Lung microvascular endothelial cell (primary cell): ENCODE data around the gene PCSK1. TPM values are rescaled to one million over a fixed set of nuclear protein-coding genes. Genes with fewer than 3 reads are reported as not detected.
"Not testable (repeated sequence)": the region's sequence is repeated elsewhere in the genome, so short reads cannot be mapped to it uniquely, and the experiment has no call there.

Experiments used
- DNase-seq, 2 donors: peaks; one replicate each; pipeline versions ENCODE4 v3.0.0 to v3.0.0-alpha.2; 2010; ENCODE audit warnings: low read depth in 2 of 2
- total RNA-seq: library from RNA; depleted of rRNA; stranded (reverse); fragments of >200 nt; gene quantifications from 2 replicates; pipeline ENCODE4 v1.2.1, GENCODE V29; 2014

PCSK1 gene
- total RNA-seq, 1 donor from 2014 or later: under 0.01 TPM

DNA sequence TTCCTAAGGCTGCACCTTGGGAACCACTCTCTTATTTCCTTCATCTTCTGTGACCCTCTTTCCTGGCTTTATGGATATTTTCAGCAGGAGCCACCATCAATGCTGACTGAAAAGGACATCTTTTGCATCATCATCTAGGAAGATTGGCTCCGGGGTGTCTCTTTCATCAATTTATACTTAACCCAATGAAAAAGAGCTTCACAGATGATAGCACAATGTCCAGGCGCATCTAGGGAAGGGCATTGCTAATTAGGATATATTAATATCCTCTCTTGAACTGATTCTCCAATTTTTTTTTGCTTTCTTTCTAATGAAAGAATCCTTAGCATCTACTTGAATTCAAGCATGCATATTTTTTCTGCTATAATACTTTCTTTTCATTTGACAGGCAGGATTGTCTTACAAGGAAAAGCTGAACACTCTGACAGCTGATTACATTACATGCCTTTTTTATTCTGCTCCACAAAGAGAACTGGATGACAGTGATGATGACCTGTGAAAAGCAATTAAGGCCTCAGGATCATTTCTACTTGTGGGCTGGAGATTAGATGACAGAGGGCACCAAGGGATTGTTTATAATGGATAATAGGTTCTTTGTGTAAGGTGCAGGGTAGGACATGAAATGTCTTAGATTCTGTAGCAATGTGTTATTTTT lies 60.2 kb downstream of the PCSK1 start:
- DNase-seq: no peak

DNA sequence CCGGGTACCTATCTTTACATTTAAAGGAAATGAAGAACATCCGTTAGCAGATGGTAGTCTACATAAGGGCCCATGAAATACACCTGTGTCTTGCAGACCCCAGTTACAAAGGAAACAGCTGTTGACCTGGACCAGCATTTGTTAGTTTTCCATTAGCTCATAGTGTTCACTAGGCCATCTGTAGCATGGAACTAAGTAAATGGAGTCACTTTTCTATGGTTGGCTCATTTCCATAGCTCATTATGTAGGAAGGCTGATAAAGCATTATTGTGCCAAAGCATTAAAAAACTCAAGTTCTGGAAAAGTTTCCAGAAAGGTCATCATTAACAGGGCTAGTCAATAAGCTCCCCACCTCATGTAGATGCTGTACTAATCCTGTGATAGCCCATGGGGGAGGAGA lies 62.1 kb downstream of the PCSK1 start:
- peak; percentile 49 to 68 for DNase-seq

DNA sequence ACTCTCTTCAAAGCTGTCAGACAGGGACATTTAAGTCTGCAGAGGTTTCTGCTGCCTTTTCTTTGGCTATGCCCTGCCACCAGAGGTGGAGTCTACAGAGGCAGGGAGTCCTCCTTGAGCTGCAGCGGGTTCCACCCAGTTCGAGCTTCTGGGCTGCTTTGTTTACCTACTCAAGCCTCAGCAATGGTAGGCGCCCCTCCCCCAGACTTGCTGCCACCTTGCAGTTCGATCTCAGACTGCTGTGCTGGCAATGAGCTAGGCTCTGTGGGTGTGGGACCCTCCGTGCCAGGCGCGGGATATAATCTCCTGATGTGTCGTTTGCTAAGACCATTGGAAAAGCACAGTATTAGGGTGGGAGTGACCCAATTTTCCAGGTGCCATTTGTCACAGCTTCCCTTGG lies 65.7 kb downstream of the PCSK1 start:
- not testable (repeated sequence) for DNase-seq

DNA sequence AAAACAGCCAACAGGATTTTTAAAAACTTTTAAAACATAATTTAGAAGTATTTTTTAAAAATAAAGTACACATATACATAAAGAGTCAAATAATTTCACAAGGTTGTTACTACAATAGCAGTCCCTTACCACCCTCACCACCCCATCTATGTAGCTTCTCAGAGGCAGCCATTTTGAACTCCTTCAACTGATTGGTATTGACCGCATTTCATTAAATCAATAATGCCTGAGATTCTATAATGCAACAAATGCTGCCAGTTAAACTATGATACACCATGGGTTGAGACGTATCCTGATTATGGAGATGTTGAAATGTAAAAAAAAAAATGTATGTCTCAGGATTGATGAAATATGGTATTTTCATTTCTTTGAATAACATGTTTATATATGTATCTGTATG lies 78.8 kb downstream of the PCSK1 start:
- no peak for DNase-seq

DNA sequence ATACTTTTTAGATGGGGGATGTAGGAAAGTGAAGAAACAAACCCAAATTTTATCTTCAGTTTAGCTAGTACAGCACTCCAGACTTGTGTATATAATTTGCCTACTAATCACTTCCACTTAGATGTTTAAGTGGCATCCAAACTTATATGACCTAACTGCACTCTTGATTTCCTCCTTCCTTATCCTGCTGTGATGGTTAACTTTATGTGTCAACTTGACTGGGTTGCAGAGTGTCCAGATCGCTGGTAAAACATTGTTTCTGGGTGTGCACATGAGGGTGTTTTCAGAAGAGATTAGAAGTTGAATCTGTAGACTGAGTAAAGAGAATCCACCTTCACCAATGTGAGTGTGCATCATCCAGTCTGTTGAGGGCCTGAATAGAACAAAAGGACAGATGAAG lies 79.8 kb downstream of the PCSK1 start:
- DNase-seq: no peak

DNA sequence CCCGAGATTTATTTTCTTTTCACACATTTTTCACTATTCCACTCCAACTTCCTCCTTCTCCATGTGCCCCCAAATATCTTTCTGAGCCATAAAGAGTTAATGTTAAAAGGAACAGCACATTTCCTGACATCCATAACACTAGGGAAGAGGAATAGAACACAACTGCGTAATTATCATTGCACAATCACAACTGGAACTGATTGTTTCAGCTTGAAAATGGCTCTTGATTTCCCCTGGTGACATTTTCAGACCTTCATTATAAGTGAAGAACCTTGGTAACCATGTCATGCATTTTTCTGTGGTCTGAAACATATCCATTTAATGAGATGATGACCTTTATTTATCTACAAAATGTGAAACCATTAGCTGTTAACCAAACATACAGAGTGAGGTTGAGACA lies 82.4 kb downstream of the PCSK1 start:
- DNase-seq: peak; percentile 36 to 37

DNA sequence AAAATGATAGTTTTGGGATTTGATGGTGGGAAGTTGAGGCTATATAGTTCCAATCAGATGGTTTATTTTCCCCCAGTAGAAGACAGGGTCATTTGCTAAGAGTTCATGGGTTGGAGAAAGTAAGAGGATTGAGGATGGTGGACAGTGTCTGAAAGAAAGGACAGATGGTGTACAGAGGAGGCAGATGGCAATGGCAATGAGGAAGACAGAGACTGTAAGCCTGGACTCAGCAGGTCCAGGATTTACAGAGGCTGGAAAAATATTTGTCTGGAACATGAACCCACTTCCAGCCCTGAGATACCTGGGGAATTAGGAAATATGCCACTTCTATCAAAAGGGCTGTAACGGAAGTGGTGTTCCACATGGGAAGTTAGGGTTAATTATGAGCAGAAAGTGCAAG lies 84.5 kb downstream of the PCSK1 start:
- no peak for DNase-seq

DNA sequence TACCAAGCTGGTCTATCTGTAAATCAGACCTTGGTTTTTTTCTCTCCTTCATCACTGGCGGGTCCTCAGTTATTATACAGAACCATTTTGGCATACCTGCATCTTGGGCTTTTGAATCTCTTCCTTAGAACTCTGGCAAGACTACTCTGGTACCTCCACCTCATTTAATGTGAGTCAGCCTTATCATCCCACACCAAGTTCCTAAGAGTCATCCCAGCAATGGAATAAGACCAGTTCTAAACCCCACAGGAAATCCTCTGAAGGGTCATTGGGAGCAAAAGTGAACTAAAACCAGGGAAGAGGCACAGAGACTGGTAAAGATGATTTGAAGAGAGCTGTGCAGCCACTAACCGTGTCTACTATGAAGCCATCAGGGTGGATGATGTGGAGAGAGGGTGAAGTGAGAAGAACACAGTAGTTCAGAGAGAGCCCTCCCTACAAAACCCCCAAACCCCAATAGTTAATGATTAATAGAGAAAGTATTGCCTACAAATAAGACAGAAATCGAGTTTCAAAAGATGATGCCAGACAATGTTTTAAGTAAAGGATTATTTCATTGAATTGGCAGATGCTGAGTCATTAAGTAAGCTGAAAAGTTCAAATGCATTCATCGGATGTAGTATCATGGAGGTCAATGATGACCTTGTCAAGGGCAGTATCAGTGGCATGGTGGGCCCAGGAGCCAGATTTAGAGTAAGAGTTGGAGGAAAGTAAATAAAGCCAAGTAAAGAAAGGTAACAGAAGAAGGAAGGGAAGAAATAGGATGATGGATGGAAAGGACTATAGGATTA lies 85.4 kb downstream of the PCSK1 start:
- DNase-seq: peak in 1 of 2 donors; percentile 37

DNA sequence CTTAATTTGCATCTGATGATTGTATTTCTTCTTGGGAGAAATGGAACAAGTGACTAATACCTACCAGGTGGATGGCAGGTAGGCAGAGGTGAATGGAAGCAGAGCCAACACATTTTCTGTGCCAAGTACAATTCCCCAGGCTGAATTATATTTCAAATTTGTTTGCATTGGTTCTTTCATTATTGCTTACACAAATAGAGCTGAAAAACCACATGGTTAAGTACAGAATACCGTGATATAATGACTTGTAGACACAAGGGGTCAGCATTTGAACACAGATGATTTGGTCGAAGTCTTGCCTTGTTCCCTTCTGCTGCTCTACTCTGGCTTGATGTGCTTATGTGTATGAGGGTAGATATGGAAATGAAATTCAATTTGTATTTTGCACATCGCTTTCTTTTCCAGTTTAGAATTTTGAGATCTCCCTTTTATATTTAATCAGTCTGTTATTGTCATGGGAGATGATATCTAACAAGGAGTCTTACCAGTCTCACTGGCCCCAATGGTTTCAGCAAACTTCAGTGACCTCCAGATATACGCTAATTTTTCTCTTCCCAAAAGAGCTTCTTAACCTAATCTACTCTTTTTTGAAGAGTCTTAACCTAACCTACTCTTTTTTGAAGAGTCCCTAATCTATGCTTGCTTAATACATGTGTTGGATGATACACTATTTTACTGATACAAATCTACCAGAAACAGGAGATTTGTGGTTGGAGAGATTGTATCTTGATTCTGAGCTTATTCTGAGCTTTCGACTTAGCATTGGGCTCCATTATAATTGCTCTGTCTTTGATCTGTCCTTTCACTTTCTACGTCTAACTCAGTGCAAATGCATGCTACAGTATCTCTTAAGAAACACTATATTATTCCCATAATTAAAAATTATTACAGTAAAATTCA lies 88.1 kb downstream of the PCSK1 start:
- peak; percentile 91 to 92 for DNase-seq

DNA sequence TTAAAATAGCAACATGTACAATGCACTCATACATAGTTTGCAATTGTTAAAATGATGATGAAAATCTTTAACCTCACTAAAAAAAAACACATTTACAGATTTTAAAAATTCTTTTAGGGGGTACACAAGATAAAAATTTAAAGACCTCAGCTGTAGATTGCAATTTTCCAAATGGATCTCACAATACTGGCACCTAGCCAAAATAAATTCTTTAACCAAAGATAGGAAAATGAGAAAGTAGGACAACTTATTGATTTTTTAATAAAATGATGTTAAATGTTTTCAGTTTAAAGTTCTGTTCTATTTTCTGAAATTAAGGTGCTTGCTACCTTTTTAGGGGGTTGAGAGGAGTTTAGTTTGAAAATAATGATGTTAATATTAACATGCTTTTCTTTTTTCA lies 90.0 kb downstream of the PCSK1 start:
- no peak for DNase-seq

DNA sequence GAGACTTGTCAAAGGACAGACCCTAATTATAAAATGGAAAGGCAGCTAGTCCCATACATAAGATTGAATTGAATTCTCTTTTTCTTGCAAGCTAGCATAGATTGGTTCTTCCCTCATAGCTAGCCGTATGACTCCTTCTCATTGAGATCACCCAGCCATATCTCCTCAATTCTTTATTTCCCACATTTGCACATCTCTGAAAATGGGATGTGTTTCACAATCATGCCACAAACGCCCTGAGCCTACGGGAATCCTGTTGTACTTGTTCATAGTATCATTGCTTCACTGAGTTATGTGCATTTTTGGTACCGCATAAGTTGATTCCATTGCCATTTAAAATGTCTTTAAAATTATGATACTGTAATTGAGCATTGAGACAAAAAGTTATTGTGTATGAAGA lies 90.5 kb downstream of the PCSK1 start:
- DNase-seq: no peak

Other genes starting within 250 kb of the PCSK1 start
- 72.2 and 78.7 TPM in 2 replicates for gene CAST, start 229.1 kb upstream of the PCSK1 start, total RNA-seq